BE2C (cell line): Measurements from ENCODE around the gene SLX4IP.

Experiments used
- DNase-seq: peaks from one replicate; pipeline ENCODE4 v3.0.0-alpha.2; 2020
- H3K27me3 ChIP-seq: fragments of 250-450 bp; sonication (Bioruptor Pico); 2 replicates; pipeline ENCODE4 v1.5.1; 2020; ENCODE audit warnings: mild to moderate bottlenecking
- H3K36me3 ChIP-seq: fragments of 250-450 bp; sonication (Bioruptor Pico); 2 replicates; pipeline ENCODE4 v1.5.1; 2020; ENCODE audit warnings: mild to moderate bottlenecking
- H3K4me1 ChIP-seq: fragments of 250-450 bp; sonication (Bioruptor Pico); 2 replicates; pipeline ENCODE4 v1.5.1; 2020
- H3K4me3 ChIP-seq: 2 replicates; pipeline ENCODE4 v1.5.1; 2011; ENCODE audit warnings: low read depth, low read length
- H3K9me3 ChIP-seq: fragments of 250-450 bp; sonication (Bioruptor Pico); 2 replicates; pipeline ENCODE4 v1.5.1; 2020
- CTCF ChIP-seq: IDR thresholded peaks from 2 replicates; pipeline ENCODE4 v1.5.1; 2012; ENCODE audit warnings: mild to moderate bottlenecking, low read depth, low read length

The SLX4IP gene

GRCh38 chr20:10524643-10525042 lies 89.5 kb downstream of the SLX4IP start:
- Histone ChIP-seq H3K4me1 (peaks cover 53% of the 10 kb centered on the region), H3K4me3 (no peak overlapping the region), H3K36me3 (no peaks in the 10 kb centered on the region), H3K27me3 (no peaks in the 10 kb centered on the region), H3K9me3 (no peaks in the 10 kb centered on the region)
- TF ChIP-seq CTCF, result no peak
- no peak for DNase-seq

GRCh38 chr20:10527781-10528180 lies 92.7 kb downstream of the SLX4IP start:
- DNase-seq, result no peak
- no peak overlapping the region for H3K4me3 ChIP-seq

GRCh38 chr20:10530883-10531282 lies 95.8 kb downstream of the SLX4IP start:
- H3K36me3 ChIP-seq, result no peaks in the 10 kb centered on the region
- H3K4me3 ChIP-seq, result no peak overlapping the region
- H3K4me1 ChIP-seq, result peaks cover 13% of the 10 kb centered on the region
- no peaks in the 10 kb centered on the region for H3K9me3 ChIP-seq
- no peaks in the 10 kb centered on the region for H3K27me3 ChIP-seq
- no peak for DNase-seq
- TF ChIP-seq CTCF, result no peak

More at GRCh38 chr20:10527781-10528180, 92.7 kb downstream of the SLX4IP start:
- Histone ChIP-seq H3K4me1 (peaks cover 31% of the 10 kb centered on the region), H3K9me3 (no peaks in the 10 kb centered on the region), H3K27me3 (no peaks in the 10 kb centered on the region), H3K36me3 (no peaks in the 10 kb centered on the region)
- TF ChIP-seq CTCF, result no peak

- no peaks in the 10 kb centered on the region for H3K36me3 ChIP-seq
These were observed 96.7 kb downstream of the SLX4IP start for GRCh38 chr20:10531848-10532247.

GRCh38 chr20:10532361-10532760 lies 97.3 kb downstream of the SLX4IP start:
- TF ChIP-seq CTCF, result no peak

More at GRCh38 chr20:10531848-10532247, 96.7 kb downstream of the SLX4IP start:
- DNase-seq, result no peak
- TF ChIP-seq CTCF, result no peak
- H3K4me3 ChIP-seq, result no peak overlapping the region
- H3K4me1 ChIP-seq, result peaks cover 13% of the 10 kb centered on the region
- no peaks in the 10 kb centered on the region for H3K9me3 ChIP-seq
- H3K27me3 ChIP-seq, result no peaks in the 10 kb centered on the region

GRCh38 chr20:10536531-10536930 lies 101.4 kb downstream of the SLX4IP start:
- H3K9me3 ChIP-seq, result no peaks in the 10 kb centered on the region
- no peak overlapping the region for H3K4me3 ChIP-seq
- H3K27me3 ChIP-seq, result no peaks in the 10 kb centered on the region
- H3K36me3 ChIP-seq, result no peaks in the 10 kb centered on the region
- TF ChIP-seq CTCF, result peak; percentile 57
- H3K4me1 ChIP-seq, result no peaks in the 10 kb centered on the region
- DNase-seq, result peak; percentile 28

More at GRCh38 chr20:10532361-10532760, 97.3 kb downstream of the SLX4IP start:
- H3K4me3 ChIP-seq, result no peak overlapping the region
- peaks cover 13% of the 10 kb centered on the region for H3K4me1 ChIP-seq
- DNase-seq, result no peak
- no peaks in the 10 kb centered on the region for H3K9me3 ChIP-seq
- no peaks in the 10 kb centered on the region for H3K36me3 ChIP-seq
- H3K27me3 ChIP-seq, result no peaks in the 10 kb centered on the region
